ENCODE data around the gene MKNK1.

Gene MKNK1

DNA sequence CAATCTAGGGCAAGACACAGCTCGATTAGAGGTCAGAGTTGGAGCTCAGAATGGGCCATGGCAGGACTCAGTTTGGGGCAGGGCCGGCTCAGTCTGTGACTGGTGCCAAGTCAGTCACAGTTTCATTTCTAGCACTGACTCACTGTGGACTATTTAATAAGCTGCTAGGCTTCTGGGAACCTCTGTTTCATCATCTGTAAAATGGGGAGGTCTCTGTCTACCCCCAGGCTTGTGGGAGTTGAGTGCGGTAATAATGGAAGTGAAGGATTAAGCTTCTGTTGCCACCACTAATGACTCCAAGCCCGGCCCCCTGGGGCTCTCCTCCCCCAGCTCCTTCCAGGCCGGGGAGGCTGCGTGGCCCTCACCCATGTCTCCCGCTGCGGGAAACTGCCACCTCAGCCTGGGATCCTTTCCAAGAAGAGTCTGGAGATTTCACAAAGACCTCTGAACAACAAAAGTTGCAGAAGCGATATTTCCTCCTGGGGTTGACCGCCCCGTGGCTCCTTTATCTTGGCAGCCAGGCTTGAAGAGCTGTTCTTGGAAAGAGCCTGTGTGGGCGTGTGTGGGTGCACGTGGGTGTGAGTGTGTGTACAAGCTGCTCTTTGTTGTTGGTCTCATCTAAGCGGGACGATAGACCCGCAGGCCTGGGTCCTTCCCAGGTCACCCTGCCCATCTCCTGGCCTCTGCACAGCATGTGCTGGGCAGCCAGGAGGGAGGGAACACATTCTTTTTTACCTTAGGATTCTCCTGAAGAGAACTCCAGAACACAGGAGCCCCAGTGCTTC lies 81.7 kb downstream of the MKNK1 start:
- DNase-seq (ENCODE audit: low read depth), result no peak

DNA sequence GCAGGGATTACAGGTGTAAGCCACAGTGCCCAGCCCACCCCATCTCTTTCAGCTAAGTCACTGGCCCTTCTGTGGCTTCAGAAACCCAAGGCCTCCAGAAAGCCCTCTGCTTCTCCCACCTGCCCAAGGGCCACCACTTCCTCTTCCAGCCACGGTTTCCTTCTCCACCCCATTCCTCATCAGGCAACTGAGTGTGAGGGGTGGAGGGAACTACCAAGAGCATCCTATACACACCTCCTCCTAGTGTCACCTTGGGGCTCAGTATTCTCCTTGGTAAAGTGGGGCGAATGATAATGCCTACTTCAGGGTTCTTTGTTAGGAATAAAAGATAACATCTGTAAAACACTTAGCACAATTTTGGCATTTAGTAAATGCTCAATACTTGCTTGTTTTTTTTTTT lies 82.7 kb downstream of the MKNK1 start:
- DNase-seq (ENCODE audit: low read depth), result no peak

DNA sequence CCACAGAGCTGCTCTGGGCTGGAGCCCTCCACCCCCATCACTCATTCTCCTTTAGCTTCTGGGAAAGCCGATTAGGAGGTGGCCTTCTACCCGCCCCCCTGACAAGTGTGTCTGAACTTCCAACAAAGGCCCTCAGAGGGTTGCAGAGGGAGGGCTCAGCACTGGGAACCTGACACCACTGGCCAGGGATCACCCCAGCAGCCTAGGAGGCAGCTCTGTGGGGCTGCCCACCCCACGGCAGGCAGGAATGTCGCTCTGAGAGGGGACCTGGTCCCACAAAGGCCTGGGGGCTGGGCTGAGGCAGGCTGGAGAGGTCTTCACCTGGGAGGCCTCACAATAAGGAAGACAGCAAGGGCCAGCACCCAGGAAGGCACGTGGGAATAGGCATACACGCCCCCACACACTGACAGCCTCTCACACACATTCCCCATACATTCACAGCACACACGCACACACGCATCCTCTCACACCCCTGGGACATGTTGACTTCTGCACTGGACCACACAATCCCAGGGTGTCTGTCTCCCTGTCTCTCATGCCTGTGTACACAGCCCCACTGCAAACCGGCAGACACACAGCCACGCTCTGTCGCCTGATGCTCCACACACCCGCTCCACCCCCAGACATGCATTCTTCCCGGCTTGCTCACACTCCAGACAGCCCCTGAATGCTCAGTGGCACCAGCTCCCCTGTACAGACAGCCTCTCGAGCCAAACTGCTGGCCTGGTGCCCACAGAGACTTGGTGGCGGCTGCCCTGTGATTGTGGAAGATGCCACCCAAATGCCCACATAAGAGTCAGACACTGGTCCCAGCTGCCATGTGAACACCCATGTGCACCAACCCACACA lies 83.8 kb downstream of the MKNK1 start:
- DNase-seq (ENCODE audit: low read depth), result no peak

DNA sequence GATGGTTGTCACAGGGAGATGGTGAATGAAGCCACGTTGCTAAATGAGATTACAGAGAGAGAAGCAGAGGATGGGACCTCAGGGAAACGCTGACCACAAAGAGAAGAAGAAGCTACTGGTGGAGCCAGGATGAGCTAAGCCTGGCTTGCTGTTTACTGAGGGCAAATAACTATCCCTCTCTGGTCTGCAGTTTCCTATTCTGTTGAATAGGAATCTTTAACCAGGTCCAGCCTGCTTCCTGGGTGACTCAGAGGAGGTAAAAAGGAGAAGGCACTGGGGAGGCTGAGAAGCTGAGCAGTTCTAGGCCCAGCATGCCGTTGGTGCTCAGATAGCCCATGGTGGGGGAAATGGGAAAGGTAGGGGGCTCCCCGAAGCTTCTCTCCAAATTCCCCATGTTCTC lies 84.9 kb downstream of the MKNK1 start:
- DNase-seq (ENCODE audit: low read depth), result no peak

DNA sequence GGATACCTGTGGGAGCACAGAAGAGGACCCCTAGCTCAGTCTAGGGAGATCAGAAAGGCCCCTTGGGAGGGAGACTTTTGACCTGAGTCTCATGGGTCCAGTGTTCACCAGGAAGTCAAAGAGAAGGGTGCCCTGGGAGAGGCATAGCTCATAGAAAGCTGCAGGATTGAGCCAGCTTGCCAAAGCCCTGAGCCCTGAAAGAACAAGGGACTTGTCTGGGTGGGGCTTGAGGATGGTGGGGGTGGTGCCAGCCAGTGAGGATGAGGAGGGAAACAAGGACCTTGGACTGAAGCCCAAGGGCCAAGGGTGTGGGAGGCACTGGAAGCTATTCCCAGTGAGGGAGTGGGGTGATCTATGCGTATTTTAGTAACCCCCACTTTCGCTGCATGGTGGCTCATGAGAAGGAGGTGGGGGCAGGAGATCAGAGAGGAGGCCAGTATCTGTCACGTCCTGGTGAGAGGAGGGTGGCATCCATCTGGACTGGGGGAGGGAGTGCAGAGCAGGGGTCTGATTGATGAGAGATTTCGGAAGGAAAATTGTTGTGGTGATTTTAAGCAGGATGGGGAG lies 86.1 kb downstream of the MKNK1 start:
- DNase-seq (ENCODE audit: low read depth), result no peak

GRCh38 chr1:46517010-46517600 lies 87.0 kb downstream of the MKNK1 start:
- DNase-seq (ENCODE audit: low read depth), result no peak

- DNase-seq (ENCODE audit: low read depth), result no peak
These were observed 87.7 kb downstream of the MKNK1 start for GRCh38 chr1:46516200-46516950.

GRCh38 chr1:46515576-46515975 lies 88.5 kb downstream of the MKNK1 start:
- no peak for DNase-seq (ENCODE audit: low read depth)

DNA sequence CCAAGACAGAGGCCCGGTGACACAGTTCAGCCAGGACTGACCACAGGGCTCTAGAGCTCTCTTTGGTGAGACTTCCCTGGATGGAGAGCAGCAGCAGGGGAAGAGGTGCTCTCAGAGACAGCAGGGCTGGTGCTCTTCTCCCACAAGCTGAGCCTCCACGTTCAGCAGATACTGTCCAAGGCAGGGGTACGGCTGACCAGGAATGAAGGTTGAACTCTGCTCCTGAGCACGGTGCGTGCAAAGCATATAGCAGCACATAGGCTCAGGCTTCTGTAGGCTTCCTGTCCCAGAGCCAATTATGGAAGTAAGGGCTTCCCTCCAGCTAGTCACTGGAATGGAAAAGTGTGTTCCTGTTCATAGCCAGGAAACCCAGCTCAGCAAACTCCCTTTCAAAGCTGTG lies 90.5 kb downstream of the MKNK1 start:
- no peak for DNase-seq (ENCODE audit: low read depth)

- no peak for DNase-seq (ENCODE audit: low read depth)
These were observed 91.3 kb downstream of the MKNK1 start for GRCh38 chr1:46512792-46513190.

- no peak for DNase-seq (ENCODE audit: low read depth)
These were observed 91.8 kb downstream of the MKNK1 start for GRCh38 chr1:46512135-46512791.

DNA sequence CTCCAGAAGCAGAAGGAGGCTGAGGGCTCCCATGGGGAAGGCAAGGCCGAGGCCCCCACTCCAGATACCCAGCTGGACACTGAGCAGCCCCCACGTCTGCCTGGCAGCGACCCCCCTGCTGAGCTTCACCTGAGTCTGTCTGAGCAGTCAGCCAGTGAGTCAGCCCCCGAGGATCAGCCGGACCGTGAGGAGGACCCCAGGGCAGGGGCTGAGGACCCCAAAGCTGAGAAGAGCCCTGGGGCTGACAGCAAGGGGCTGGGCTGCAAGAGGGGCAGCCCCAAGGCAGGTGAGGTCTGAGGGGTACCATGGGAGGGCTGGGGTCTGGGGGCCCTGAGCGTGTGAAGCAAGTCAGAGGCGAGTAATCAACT lies 93.1 kb downstream of the MKNK1 start:
- no peak for DNase-seq (ENCODE audit: low read depth)

- no peak for DNase-seq (ENCODE audit: low read depth)
These were observed 93.6 kb downstream of the MKNK1 start for GRCh38 chr1:46510341-46510997.

DNA sequence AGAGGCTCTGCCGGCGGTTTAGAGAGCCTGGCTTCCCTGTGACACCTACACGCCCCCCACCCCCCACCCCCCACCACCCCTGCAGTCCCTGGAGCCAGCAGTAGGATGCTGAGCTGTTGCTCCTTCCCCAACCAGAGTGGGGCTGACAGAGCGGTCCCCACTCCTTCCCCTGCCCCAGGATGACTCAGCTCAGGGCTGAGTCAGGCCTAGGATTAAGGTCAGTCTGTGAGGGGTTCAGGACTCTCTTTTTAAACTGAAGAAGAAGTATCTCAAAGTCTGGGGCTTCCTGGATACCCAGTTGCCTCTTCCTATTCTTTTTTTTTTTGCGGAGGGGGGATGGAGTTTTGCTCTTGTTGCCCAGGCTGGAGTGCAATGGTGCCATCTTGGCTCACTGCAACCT lies 95.3 kb downstream of the MKNK1 start:
- no peak for DNase-seq (ENCODE audit: low read depth)
